Ectodermal cell (in vitro differentiated cells): ENCODE data around the gene ATP2C2.

ENCODE experiments used
- H3K27ac ChIP-seq: 2 replicates; pipeline ENCODE4 v1.7.0; 2013; ENCODE audit warnings: mild to moderate bottlenecking, low read depth, low read length; ENCODE audit not compliant: insufficient read depth, poor library complexity, severe bottlenecking
- H3K27me3 ChIP-seq: 2 replicates; pipeline ENCODE4 v1.7.0; 2013; ENCODE audit warnings: mild to moderate bottlenecking, low read length; ENCODE audit not compliant: insufficient read depth, control insufficient read depth, poor library complexity, severe bottlenecking
- H3K36me3 ChIP-seq: one replicate; pipeline ENCODE4 v1.7.0; 2013; ENCODE audit warnings: low read length; ENCODE audit not compliant: control insufficient read depth, insufficient read depth
- H3K4me1 ChIP-seq: one replicate; pipeline ENCODE4 v1.7.0; 2013; ENCODE audit warnings: low read length; ENCODE audit not compliant: control insufficient read depth, insufficient read depth
- H3K4me3 ChIP-seq: 2 replicates; pipeline ENCODE4 v1.7.0; 2013; ENCODE audit warnings: low read depth, low read length, control low read depth; ENCODE audit not compliant: insufficient read depth
- H3K9me3 ChIP-seq: 2 replicates; pipeline ENCODE4 v1.7.0; 2013; ENCODE audit warnings: mild to moderate bottlenecking, low read length, moderate library complexity; ENCODE audit not compliant: control insufficient read depth
- WGBS, 2 experiments: methylation state at CpG; one replicate each; pipeline ENCODE4 v1.1.7; 2013; ENCODE audit warnings: missing lambda C conversion rate in 2 of 2; 5-methylcytosine and 5-hydroxymethylcytosine counted together

ATP2C2 gene

GRCh38 chr16:84430860-84431259 lies 62.5 kb downstream of the ATP2C2 start:
- 73 to 78% methylated on average over 4 of the region's 4 CpGs for whole genome bisulfite sequencing, 2 experiments
- Histone ChIP-seq H3K27ac (no peak overlapping the region), H3K27me3 (no peaks in the 10 kb centered on the region), H3K9me3 (no peaks in the 10 kb centered on the region), H3K4me3 (no peak overlapping the region), H3K36me3 (no peaks in the 10 kb centered on the region), H3K4me1 (no peaks in the 10 kb centered on the region)

DNA sequence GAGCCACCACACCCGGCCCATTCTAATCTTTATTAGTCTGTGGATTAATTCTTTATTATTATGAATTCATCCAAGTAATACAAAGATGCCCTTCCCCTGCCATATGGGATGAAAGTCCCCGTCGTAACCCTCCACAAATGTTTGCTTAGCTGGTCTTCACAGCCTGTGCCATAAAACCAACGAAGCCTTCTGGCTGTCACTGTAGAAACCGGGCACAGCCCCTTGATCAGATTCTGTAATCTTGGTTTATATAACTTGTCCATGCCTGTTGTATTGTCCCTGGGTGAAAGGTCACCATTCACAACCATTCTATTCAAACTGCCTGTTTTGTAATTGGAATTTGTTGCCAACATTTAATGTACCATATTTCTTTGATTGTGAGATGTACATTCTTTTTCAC lies 66.5 kb downstream of the ATP2C2 start:
- Histone ChIP-seq H3K4me3 (no peak overlapping the region), H3K9me3 (no peaks in the 10 kb centered on the region), H3K36me3 (no peaks in the 10 kb centered on the region), H3K27ac (no peak overlapping the region), H3K4me1 (peaks cover 6% of the 10 kb centered on the region), H3K27me3 (no peaks in the 10 kb centered on the region)
- 93 to 95% methylated on average over 4 of the region's 5 CpGs for WGBS, 2 experiments

- H3K9me3 ChIP-seq, result no peaks in the 10 kb centered on the region
- no peak overlapping the region for H3K27ac ChIP-seq
- H3K4me3 ChIP-seq, result no peak overlapping the region
- no peaks in the 10 kb centered on the region for H3K36me3 ChIP-seq
- H3K4me1 ChIP-seq, result peaks cover 6% of the 10 kb centered on the region
- WGBS, 2 experiments, result 83 to 89% methylated on average over 10 of the region's 10 CpGs
- no peaks in the 10 kb centered on the region for H3K27me3 ChIP-seq
These were observed 67.9 kb downstream of the ATP2C2 start for GRCh38 chr16:84436196-84436595.

- Histone ChIP-seq H3K9me3 (no peaks in the 10 kb centered on the region), H3K27ac (no peak overlapping the region), H3K4me1 (peaks cover 6% of the 10 kb centered on the region), H3K4me3 (no peak overlapping the region), H3K27me3 (no peaks in the 10 kb centered on the region), H3K36me3 (no peaks in the 10 kb centered on the region)
- 81 to 82% methylated on average over 15 of the region's 15 CpGs for WGBS, 2 experiments
These were observed 70.8 kb downstream of the ATP2C2 start for GRCh38 chr16:84438971-84439696.

DNA sequence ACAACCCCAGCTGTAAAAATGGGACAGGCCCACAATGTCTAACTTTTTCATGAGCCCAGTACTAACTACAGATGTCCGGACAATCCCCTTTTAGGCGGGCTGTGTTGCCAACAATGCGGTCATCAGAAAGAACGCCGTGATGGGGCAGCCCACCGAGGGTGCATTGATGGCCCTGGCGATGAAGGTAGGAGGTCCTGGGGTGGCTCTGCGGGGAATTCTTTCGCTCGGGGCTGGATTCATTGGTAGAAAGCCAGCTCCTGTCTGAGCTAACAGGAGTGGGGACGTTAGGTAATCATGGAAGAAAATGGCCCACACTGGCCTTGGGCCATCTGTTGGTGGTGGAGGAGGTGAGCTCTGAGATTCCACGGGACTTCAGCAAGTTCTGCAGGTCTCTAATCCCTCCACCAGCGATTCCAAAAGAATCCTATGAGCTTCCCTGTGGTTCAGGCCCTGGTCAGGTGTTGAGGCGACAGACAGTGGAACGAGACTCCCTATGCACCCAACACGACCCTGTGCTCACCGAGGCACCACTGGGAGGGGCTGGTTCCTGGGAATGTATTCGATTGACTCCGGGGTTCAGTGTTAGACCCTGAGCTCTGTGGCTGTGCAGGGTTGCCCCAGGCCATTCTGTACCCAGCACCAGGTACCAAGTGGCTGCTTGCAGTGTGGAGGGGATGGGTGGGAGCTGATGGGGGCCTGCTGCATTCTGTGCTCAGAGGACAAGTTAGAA lies 74.2 kb downstream of the ATP2C2 start:
- WGBS, 2 experiments, result 89 to 90% methylated on average over 19 of the region's 19 CpGs
- Histone ChIP-seq H3K27ac (no peak overlapping the region), H3K27me3 (no peaks in the 10 kb centered on the region), H3K4me1 (peaks cover 6% of the 10 kb centered on the region), H3K9me3 (no peaks in the 10 kb centered on the region), H3K4me3 (no peak overlapping the region), H3K36me3 (no peaks in the 10 kb centered on the region)

DNA sequence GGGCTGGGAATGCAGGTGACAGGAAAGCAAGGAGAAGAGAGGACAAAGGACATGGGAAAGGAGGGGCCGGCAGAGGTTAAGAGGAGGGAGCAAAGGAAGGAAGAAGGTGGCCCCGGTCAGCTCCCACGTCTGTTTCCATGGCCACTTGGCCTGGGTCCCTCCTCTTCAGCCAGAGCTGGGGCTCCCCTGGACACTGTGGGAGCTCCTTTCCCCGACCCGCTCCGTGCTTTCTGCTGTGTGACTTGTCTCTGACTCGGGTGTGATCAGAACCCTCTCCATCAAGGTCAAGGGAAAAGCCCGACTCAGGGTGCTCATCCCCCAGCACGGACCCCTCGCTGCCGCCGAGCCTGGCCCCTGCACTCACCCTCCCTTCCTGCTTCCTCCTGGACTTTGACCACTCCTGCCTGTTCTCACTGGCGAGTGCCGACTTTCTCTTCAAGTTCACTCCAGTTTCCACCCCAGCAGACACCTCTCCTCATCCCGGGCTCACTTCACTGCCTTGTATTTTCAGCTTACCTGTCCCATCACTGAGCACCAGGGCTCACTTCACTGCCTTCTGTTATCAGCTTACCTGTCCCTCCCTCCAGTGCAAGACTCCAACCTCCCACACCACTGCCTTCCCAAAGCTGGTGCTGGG lies 74.9 kb downstream of the ATP2C2 start:
- peaks cover 6% of the 10 kb centered on the region for H3K4me1 ChIP-seq
- no peaks in the 10 kb centered on the region for H3K27me3 ChIP-seq
- 82 to 88% methylated on average over 15 of the region's 15 CpGs for WGBS, 2 experiments
- no peaks in the 10 kb centered on the region for H3K36me3 ChIP-seq
- no peak overlapping the region for H3K27ac ChIP-seq
- H3K9me3 ChIP-seq, result no peaks in the 10 kb centered on the region
- H3K4me3 ChIP-seq, result no peak overlapping the region

- Histone ChIP-seq H3K4me1 (no peaks in the 10 kb centered on the region), H3K9me3 (no peaks in the 10 kb centered on the region), H3K4me3 (no peak overlapping the region), H3K27me3 (no peaks in the 10 kb centered on the region), H3K27ac (no peak overlapping the region), H3K36me3 (no peaks in the 10 kb centered on the region)
- 95% methylated on average over 8 of the region's 8 CpGs for WGBS, 2 experiments
These were observed 76.1 kb downstream of the ATP2C2 start for GRCh38 chr16:84444476-84444875.

DNA sequence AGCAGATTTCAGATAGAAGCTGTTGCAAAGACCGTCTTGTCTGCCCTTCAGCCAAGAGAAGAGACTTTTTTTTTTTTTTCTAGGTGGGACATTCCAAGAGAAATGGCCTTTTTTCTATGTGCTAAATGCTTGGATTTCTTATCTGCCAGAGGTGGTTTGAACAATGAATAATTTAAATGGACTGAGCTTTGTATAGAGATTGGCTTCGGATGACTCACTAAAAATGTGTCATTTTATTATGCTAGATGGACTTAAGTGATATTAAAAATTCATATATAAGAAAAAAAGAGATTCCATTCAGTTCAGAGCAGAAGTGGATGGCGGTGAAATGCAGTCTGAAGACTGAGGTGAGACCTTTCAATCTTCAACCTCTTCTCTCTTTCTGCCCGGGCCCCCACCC lies 77.7 kb downstream of the ATP2C2 start:
- Histone ChIP-seq H3K4me3 (no peak overlapping the region), H3K36me3 (no peaks in the 10 kb centered on the region), H3K27me3 (no peaks in the 10 kb centered on the region), H3K27ac (no peak overlapping the region), H3K9me3 (no peaks in the 10 kb centered on the region), H3K4me1 (no peaks in the 10 kb centered on the region)
- WGBS, 2 experiments, result 82 to 90% methylated on average over 4 of the region's 4 CpGs

DNA sequence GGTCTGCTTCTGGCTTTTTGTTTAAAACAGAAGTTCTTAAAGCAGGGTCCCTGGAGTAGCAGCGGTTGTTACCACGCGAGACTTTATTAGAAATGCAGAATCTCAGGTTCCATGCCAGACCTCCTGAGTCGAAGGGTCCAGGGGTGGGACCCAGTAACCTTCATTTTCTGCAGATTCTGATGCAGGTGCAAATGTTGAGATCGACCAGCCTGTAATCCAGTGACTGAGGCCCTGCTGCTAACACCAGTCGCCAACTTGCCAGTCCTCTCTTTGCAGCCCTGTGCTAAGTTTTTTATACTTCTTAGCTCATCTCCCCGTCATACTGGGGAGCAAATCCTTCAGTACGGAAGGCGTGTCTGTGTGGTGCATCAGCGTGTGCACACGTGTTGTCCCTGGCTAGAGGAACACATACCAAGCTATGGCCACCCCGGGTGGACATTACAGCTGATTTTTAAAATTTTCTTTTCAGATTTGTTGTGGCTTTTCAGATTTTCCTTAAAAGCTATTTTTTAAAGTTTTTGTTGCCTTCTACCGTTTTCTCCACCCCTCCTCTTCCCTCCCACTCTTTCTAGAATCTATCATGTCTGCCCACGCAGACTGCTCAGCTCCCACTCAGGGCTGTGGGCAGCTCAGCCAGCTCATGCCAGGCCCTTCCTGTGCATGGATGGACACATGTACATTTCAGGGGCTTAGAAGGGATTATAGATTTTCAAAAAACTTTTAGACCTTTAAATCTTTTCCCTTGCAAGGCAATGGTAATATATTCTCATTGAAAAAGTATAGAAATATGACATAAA lies 78.5 kb downstream of the ATP2C2 start:
- Histone ChIP-seq H3K27me3 (no peaks in the 10 kb centered on the region), H3K27ac (no peak overlapping the region), H3K4me1 (no peaks in the 10 kb centered on the region), H3K36me3 (no peaks in the 10 kb centered on the region), H3K9me3 (no peaks in the 10 kb centered on the region), H3K4me3 (no peak overlapping the region)
- 91 to 93% methylated on average over 14 of the region's 14 CpGs for WGBS, 2 experiments

DNA sequence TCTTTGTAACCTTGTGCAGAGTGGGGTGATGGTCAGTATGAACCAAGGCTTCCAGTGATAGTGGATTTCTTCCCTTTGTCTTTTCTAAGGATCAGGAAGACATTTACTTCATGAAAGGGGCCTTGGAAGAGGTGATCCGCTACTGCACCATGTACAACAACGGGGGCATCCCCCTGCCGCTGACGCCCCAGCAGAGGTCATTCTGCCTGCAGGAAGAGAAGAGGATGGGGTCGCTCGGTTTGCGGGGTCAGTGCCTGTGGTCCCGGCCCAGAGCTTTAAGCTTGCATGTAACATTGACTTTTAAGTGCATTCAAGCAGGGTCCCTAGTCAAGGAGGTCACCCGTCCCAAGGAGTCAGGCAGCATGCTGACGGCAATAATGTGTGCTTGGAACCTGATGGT lies 80.1 kb downstream of the ATP2C2 start:
- H3K4me1 ChIP-seq, result no peaks in the 10 kb centered on the region

More for the DNA sequence above, 80.1 kb downstream of the ATP2C2 start:
- WGBS, 2 experiments, result 94 to 96% methylated on average over 10 of the region's 10 CpGs
- H3K27me3 ChIP-seq, result no peaks in the 10 kb centered on the region
- H3K9me3 ChIP-seq, result no peaks in the 10 kb centered on the region
- no peak overlapping the region for H3K27ac ChIP-seq
- no peak overlapping the region for H3K4me3 ChIP-seq
- H3K36me3 ChIP-seq, result no peaks in the 10 kb centered on the region
